Bronchial epithelial cell (primary cell): ENCODE data around the gene TGM3. TPM values are rescaled to one million over a fixed set of nuclear protein-coding genes. Genes with fewer than 3 reads are reported as not detected.
A peak's percentile ranks its signal among the peaks of the same experiment; 100 is the strongest.

Source experiments
- DNase-seq: peaks from one replicate; pipeline ENCODE4 v3.0.0-alpha.2; 2010; ENCODE audit warnings: low read depth
- FAIRE-seq: peaks from 2 replicates; lab custom pipeline; 2011; peaks lifted over from hg19 to GRCh38; lab: Jason Lieb, UNC
- H3K27me3 ChIP-seq: 2 replicates; pipeline ENCODE4 v1.5.1; 2011; ENCODE audit warnings: low read length; ENCODE audit not compliant: control insufficient read depth, insufficient read depth
- H3K36me3 ChIP-seq: 2 replicates; pipeline ENCODE4 v1.5.1; 2011; ENCODE audit warnings: low read length; ENCODE audit not compliant: control insufficient read depth, insufficient read depth
- H3K4me3 ChIP-seq: 2 replicates; pipeline ENCODE4 v1.5.1; 2011; ENCODE audit warnings: mild to moderate bottlenecking, low read depth, low read length, control low read depth
- total RNA-seq: library from RNA; depleted of rRNA; stranded (reverse); fragments of >200 nt; gene quantifications from 2 replicates; pipeline ENCODE4 v1.2.1, GENCODE V29; 2014
- TF ChIP-seq, protein P1 (sequence below): IDR thresholded peaks from 2 replicates; pipeline ENCODE4 v1.5.1; 2011; ENCODE audit warnings: mild to moderate bottlenecking, moderate library complexity, low read length, control low read depth, inconsistent platforms; ENCODE audit not compliant: insufficient read depth, severe bottlenecking

Gene TGM3
- total RNA-seq, 1 donor from 2014 or later = 11.8 TPM

DNA sequence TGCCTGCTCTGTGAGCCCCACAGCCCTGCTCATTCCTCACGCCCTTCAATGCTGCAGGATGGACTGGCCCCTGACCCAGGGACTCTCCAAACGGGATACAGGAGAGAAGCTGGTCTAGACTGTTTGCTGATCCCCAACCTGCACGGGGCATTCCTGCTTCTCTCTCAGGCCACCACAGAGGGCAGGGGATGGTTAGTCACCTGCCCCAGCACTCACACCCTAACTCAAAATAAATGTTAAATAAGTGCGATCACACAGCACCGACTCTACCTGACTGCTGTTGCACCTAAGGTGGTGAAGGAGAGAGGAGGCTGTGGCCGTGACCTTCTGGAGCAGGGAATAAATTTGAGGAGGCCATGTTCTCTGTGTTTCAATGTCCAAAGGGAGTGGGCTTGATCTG, 45.0 kb downstream of the TGM3 start:
- FAIRE-seq (no peak), DNase-seq (no peak)
- Histone ChIP-seq H3K36me3 (no peaks in the 10 kb centered on the region), H3K4me3 (no peak overlapping the region), H3K27me3 (peaks cover 1% of the 10 kb centered on the region)
- TF ChIP-seq, protein P1, sequence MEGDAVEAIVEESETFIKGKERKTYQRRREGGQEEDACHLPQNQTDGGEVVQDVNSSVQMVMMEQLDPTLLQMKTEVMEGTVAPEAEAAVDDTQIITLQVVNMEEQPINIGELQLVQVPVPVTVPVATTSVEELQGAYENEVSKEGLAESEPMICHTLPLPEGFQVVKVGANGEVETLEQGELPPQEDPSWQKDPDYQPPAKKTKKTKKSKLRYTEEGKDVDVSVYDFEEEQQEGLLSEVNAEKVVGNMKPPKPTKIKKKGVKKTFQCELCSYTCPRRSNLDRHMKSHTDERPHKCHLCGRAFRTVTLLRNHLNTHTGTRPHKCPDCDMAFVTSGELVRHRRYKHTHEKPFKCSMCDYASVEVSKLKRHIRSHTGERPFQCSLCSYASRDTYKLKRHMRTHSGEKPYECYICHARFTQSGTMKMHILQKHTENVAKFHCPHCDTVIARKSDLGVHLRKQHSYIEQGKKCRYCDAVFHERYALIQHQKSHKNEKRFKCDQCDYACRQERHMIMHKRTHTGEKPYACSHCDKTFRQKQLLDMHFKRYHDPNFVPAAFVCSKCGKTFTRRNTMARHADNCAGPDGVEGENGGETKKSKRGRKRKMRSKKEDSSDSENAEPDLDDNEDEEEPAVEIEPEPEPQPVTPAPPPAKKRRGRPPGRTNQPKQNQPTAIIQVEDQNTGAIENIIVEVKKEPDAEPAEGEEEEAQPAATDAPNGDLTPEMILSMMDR = no peak

DNA sequence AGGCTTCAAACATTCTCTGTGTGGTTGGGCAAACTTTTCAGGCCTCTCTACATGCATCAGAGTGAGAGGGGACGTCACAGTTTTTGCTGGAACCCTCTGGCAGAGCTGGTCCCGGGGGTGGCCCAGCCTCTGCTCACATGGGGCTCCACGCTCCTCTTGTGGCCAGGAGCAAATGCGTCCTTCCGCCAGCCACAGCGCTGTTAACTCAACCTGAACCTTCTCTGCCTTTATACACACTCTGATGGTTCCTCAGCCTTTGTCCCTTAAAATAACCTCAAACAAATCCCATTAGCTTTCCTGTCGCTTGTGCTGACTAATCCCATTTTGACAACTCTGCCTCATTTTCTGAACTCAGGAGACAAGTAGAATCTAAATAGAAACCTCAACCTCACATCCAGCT, 45.5 kb downstream of the TGM3 start:
- no peaks in the 10 kb centered on the region for H3K36me3 ChIP-seq
- no peak for DNase-seq

GRCh38 chr20:2342243-2342642, 46.4 kb downstream of the TGM3 start:
- TF ChIP-seq, protein P1 = no peak
- no peak for FAIRE-seq
- no peak for DNase-seq
- no peak overlapping the region for H3K4me3 ChIP-seq
- peaks cover 1% of the 10 kb centered on the region for H3K27me3 ChIP-seq
- no peaks in the 10 kb centered on the region for H3K36me3 ChIP-seq

More for the DNA sequence above, 45.5 kb downstream of the TGM3 start:
- Histone ChIP-seq H3K27me3 (peaks cover 1% of the 10 kb centered on the region), H3K4me3 (no peak overlapping the region)
- FAIRE-seq = no peak
- TF ChIP-seq, protein P1 = no peak

DNA sequence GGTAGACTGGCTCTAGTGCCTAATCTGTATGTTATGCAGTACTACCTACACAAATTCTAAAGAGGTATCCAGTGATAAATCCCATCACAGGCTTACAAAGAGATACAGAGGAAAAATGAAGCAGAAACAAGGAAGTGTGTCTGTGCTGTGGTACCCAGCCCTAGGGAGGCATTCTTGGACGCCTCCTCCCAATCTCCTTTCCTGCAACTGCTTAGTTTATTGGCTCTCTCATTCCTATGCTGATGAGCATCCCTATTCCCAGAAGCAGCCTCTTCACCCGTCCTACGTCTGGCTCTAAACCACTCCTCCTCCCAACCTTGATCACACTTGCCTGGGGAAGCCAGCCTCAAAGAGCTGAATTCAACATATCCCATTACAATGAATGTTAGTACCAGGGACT, 50.4 kb downstream of the TGM3 start:
- H3K36me3 ChIP-seq = no peaks in the 10 kb centered on the region
- H3K27me3 ChIP-seq = no peaks in the 10 kb centered on the region
- H3K4me3 ChIP-seq = no peak overlapping the region
- FAIRE-seq (no peak), DNase-seq (no peak)
- TF ChIP-seq, protein P1 = no peak

DNA sequence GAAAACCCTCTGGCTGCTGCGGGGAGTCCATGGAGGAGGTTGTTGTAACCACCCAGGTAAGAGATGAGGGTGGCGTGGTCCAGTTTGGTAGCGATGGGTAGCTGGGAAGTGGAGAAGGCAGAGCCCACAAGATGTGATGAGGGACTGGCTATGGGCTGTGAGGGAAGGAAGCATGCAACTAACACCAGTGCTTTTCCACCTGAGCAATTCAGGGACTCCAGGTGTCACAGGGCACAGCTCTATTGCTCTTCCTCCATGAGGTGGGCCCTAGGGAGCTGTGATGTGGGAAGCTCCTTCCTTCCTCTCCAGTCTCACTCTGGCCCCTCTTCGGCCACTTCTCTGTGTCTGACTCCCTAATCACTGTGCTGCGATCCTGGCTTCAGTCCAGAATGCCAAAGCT, 52.5 kb downstream of the TGM3 start:
- Histone ChIP-seq H3K27me3 (no peaks in the 10 kb centered on the region), H3K36me3 (no peaks in the 10 kb centered on the region), H3K4me3 (no peak overlapping the region)
- DNase-seq (no peak), FAIRE-seq (no peak)
- TF ChIP-seq, protein P1 = no peak

GRCh38 chr20:2349801-2350200, 54.0 kb downstream of the TGM3 start:
- no peak for FAIRE-seq
- TF ChIP-seq, protein P1 = no peak
- no peaks in the 10 kb centered on the region for H3K36me3 ChIP-seq
- no peak overlapping the region for H3K4me3 ChIP-seq
- DNase-seq = peak; percentile 8
- no peaks in the 10 kb centered on the region for H3K27me3 ChIP-seq
